Measurements from ENCODE around the gene HSPB1. TPM values are rescaled to one million over a fixed set of nuclear protein-coding genes. Genes with fewer than 3 reads are reported as not detected.
"Not testable (repeated sequence)": the region's sequence is repeated elsewhere in the genome, so short reads cannot be mapped to it uniquely, and the experiment has no call there.

The HSPB1 gene
- total RNA-seq, 1 donor from 2014 or later = 78.8 TPM

DNA sequence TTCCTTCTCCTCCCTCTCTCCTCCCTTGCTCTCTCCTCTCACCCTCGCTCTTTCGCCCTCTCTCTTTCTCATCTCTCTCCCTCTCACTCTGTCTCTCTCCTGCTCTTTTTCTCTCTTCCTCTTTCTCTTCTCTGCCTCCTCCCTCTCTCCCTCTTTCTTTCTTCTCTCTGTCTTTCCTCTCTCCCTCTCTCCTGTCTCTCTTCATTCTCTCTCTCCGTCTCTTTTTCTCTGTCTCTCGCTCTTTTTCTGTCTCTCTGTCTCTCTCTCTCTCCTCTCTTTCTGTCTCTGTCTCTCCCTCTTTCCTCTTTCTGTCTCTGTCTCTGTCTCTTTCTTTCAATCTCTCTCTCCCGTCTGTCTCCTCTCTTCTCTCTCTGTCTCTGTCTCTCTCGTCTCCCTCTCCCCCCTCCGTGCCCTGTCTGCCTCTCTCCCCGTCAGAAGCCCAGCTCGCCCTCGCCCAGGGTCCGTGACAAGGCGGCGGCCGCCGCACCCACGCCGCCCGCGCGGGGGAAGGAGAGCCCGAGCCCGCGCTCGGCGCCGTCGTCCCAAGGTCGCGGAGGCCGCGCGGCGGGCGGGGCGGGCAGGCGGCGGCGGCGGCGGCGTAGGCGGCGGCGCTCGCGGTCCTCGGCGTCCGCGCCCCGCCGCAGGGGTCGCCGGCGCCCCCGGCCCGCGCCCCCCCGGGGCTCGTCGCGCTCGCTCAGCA lies 21.3 kb upstream of the HSPB1 start:
- no peak for DNase-seq (ENCODE audit: low read depth, low spot score)

DNA sequence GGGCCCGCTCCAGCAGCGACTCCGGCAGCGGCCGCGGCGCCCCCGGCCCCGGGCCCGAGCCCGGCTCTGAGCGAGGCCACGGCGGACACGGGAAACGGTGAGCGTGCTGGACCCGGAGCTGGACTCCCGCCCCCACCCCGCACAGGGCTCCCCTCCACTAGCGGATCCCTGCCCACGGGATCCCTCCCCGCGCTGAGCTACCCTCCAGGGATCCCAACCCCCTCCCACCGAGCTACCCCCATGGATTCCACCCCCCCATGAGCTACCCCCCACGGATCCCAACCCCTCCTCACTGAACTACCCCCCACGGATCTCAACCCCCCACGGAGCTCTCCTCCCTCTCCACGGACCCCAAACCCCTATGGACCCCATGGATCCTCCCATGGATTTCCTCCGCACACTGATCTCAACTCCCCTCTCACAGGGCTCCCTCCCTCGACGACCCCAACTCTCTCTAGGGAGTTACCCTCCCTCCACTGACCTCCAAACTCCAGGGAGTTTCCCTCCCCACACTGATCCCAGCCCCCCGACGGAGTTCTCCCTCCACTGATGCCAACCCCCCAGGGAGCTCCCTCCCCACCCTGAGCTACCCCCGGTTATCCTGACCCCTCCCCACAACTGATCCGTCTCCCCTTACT lies 20.6 kb upstream of the HSPB1 start:
- no peak for DNase-seq (ENCODE audit: low read depth, low spot score)

DNA sequence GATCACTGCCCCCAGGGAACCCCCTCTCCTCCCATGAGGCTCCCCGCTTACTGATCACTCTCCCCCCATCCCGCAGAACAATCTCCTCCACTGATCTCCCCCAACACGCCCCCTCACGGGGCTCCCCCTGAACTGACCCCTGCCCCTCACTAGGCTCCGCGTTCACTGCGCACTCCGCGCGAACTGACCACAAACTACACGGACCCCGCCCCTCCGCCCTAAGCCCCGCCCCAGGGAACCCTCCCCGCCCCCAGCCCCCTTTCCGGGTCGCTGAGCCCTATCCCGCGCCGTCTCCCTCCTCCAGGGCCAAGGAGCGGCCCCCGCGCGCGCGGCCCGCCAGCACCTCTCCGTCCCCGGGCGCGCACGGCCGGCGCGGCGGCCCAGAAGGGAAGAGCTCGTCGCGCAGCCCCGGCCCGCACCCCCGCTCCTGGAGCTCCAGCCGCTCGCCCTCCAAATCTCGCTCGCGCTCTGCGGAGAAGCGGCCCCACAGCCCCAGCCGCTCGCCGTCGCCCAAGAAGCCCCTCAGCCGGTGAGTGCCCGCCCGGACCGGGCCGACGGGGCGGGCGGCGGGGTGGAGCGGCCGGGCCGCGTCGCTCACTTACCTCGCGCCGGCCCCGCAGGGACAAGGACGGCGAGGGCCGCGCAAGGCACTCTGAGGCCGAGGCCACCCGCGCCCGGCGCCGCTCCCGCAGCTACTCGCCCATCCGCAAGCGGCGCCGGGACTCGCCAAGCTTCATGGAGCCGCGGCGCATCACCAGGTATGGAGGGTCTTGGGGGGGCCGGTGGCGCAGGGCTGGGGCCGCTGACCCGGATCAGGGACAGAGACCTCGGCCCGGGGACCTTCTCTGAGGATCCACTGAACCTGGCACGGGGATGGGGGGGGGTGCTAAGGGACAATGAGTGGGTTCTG lies 19.9 kb upstream of the HSPB1 start:
- DNase-seq (ENCODE audit: low read depth, low spot score) = no peak

DNA sequence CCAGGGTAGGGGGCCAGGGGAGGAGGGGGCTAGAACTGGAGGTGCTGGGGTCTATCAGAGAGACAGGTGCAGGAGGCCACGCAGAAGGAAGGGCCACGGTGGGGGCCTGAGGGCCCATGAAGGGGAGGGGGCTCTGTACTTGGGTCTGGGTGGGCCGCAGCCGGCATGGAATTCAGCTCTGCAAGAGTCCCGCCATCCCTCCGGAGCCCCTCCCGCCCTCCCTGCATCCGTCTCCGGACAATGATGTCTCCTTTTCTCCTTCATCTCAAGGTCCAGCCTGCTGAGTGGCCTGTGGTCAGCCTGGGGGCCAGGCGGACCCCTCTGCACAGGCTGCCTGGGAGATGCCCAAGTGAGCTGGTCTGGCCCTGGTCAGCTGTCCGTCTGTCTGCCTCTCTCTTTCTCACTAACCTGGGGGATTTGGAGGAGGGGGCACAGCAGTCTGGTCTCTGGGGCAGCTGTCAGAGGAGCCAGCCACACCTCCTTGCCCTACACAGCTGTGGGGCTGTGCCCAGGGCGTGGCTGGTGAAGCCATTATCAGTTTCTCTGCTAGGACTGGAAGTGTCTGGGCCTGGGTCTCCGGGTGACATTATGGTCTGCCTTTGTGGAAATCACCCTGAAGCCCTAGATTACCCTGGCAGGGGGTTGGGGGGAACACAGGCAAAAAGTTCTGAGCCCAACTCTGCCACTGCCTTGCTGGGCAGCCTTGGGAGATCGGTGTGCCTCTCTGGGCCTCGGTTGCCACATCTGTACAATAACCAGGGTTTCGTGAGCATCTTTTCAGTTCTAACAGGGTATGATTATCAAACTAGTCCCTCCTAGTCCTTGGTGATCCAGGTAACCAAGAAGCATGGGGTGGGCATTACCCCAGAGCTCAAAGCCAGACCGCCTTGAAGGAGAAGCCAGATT lies 19.0 kb upstream of the HSPB1 start:
- DNase-seq (ENCODE audit: low read depth, low spot score) = no peak

DNA sequence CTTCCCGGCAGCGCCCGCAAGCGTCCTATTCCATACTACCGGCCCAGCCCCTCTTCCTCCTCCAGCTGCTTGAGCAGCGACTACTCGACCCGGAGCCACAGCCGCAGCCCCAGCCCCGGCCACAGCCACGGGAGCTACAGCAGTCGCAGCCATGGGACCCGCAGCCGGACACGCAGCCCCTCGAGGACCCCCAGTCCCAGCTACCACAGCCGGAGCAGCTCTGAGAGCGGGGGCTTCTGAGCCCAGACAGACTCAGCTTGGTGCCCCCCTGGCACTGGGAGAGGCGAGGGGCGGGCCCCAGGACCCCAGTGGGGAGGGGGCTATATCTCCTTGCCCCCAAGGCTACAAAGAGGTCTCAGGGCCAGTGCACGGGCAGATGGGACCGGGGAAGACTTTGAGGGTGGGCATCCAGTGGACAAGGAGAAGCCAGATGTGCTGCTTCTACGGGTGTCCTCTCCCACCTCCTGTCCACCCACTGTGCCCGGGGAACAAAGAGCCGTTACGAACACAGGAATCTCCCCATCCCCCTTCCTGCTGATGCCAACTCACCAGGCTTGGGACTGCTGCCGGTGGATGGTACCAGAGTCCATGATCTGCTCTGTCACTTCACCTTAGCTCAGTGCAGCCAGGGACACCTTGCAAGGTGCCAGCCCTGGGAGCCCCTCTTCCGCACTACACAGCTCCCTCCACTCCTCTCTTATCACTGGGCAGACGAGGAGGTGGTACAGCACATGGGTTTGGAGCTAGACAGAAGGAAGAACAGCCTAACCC lies 16.7 kb upstream of the HSPB1 start:
- no peak for DNase-seq (ENCODE audit: low read depth, low spot score)

DNA sequence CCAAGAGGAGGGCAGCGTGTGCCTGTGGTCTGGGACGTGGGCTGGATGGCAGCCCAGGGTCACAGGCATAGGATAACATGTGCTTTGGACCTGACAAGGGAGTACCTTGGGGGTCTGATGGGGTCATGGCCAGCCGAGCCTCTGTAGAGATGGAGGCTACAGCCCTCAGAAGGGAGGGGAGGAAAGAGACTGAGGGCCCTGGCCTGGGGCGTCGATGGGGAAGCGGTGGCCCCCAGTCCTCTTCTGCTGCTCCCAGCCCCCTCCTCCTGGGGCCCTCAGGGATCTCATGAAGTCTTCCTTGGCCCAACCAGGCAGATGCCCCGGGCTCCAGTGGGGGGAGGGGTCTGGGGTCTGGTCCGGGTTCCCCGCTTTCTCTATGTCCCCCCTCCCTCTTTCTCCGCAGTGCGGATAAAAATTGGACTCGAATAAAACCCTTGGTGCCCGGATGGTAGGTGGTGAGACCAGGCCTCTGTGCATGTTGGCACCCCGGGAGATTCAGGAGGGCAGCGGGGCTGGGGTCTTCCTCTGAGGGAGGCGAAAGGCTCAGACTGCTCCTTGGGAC lies 15.6 kb upstream of the HSPB1 start:
- no peak for DNase-seq (ENCODE audit: low read depth, low spot score)

DNA sequence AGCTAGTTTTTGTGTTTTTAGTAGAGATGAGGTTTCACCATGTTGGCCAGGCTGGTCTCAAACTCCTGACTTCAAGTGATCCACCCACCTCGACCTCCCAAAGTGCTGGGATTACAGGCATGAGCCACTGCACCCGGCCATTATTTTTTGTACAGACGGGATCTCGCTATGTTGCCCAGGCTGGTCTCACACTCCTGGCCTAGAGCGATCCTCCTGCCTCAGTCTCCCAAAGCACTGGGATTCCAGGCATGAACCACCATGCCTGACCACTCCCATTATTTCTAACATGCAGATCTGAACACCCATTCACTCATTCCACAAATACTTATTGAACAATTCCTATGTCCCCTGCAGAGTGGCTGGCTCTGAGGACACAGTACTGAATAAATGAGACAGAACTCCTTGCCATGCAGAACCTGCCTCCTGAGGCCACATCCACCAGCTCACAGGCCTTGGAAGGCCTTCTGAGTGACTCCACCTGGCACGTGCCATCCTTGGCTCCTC lies 11.6 kb upstream of the HSPB1 start:
- not testable (repeated sequence) for DNase-seq (ENCODE audit: low read depth, low spot score)

DNA sequence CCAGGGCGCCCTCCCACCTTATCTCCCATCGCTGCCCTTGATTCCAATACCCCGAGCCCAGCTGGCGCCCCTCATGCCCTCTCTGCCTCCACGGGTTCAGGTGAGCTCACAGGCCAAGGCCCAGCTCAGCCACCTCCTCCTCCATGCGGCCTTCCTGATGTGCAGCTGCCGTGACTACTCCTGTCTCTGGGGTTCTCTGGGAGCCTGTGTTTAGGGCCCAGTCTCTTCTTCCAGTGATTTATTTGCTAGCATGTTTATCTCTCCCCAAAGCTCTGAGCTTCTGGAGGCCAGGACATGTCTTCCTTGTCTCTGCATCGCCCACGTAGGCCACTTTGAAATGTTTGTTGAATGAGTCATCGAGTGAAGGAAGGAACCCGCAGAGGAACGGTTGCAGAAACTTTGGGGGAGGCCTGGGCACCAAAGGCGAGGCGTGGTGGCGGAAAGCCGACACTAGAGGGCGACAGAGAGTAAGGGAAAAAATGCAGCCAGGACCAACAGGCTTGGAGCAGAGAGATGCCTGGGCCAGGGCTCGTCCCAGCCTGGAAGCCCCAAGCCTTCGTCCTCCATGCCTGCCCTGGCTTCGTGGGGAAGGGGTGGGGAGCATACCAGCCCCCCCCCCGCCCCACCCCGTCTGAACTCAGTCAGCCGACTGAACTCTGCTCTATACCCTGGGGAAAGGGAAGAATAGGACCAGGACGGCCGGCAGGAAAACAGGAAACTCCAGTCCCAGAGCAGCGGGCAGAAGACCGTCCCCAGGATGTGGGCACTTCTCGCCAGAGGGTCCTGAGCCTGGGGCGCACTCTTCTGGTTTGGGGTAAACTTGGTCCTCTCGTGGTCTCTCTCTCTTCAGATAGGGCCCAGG lies 10.9 kb upstream of the HSPB1 start:
- peak; percentile 95 for DNase-seq (ENCODE audit: low read depth, low spot score)

DNA sequence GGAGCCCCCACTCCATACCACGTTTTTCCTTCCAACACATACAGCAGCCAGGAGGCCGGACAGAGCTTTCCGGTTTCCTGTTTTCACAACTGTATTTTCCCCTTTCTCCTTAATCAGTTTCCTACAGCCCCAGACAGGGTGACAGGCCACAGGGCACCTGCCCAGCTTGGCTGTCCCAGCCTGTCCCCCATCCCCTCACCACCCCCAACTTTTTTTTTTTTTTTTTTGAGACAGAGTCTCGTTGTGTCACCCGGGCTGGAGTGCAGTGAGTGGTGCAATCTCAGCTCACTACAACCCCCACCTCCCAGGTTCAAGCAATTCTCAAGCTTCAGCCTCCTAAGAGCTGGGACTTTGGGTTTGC lies 10.3 kb upstream of the HSPB1 start:
- DNase-seq (ENCODE audit: low read depth, low spot score) = peak; percentile 95

DNA sequence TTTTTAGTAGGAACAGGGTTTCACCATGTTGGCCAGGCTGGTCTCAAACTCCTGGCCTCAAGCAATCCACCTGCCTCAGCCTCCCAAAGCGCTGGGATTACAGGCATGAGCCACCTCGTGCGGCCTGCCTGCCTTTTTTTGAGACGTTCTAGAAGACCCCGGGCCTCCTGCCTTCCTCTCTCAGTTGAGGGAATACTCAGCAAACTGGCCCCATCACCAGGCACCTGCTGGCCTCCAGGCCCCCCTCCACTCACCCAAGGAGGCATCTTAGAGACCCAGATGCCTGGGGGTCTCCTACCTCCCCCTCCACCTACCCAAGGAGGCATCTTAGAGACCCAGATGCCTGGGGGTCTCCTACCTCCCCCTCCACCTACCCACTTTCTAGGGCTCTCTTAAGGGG lies 9.6 kb upstream of the HSPB1 start:
- not testable (repeated sequence) for DNase-seq (ENCODE audit: low read depth, low spot score)

DNA sequence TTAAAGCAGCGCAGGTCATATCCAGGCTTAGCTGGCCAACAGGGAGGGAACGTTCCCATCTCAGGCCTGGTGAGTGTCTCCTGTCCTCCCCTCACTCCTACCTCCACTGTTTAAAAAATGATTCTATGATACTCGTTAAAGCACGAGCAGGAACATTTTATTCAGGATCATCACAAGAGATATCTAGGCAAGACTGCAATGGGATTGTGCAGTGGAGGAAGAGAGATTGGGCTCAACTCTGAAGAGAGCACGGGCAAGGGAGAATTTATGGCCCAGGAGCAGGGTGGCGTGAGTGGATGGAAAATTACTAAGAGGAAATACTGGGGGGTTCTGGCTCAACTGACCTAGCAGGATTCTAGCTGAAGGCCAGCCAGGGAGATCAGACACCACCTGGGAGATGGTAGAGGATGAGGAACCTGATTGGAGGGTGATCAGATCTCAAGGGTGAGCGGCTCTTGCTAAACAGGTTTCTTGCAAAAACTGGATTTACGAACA lies 9.0 kb upstream of the HSPB1 start:
- DNase-seq (ENCODE audit: low read depth, low spot score) = no peak

DNA sequence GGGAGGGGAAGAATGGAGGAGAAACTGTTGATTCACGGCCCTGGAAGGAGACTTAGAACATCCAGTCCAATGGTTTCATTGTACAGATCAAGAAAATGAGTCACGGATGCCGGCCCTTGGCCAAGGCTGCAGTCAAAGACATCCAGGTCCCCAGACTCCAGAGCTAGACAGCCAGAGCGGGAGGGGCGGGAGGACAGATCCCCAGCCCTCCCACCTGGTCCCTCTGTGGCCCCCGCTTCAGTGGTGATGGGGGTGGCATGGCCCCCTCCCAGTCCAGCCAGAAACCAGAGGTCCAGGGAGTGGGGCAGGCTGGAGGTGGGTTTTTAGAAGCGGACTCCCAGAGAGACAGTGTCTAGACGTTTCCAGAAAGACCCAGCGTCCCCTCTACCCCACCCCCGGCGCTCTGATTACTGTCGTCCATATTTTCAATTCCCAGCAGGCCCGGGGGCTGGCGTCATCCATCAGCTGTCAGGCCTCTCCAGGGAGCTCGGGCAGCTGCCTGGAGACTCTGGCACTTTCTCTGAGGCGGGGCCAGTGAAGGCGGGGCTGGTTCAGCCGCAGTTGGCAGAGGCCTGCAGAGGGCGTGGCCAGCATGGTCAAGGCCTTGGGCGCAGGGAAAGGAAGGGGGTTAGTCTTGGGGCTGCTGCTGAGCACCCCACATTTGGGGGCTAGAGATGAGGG lies 8.0 kb upstream of the HSPB1 start:
- DNase-seq (ENCODE audit: low read depth, low spot score) = peak; percentile 88

DNA sequence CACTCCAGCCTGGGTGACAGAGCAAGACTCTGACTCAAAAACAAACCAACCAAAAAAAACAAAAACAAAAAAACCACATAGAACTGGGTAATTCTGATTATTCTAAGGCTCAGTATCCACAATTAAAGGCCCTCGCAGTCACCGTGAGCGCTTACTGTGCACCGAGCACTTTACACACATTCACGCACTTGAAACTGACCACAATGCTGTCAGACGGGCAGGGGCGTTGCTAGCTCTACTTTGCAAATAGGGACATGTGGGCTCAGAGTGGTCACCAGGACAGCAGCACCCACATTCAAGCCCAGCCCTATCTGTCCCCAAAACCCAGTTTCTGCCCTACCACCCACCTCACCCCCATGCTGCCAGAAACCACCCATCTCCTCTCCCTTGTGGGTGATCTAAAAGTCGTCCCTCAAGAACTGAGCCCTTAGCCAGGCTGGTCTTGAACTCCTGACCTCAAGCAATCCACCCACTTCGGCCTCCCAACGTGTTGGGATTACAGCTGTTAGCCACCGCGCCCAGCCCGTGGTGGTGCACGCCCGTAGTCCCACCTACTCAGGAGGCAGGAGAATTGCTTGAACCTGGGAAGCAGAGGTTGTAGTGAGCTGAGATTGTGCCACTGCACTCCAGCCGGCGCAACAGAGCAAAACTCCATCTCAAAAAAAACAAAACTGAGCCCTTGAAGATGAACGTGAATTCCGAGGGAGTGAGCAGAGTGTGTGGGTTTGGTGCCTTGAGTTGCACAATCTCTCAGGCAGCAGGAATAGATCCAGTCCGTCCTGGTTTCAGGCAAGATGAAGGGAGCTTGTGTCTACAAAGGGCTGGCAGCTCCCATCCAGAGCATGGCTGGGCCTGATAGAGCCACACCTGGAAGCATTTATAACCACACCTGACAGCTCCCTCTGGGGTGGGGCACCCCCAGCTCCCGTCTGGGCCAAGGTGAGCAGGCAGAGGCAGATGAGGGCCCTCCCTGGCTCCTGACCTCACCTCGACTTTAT lies 5.4 kb upstream of the HSPB1 start:
- no peak for DNase-seq (ENCODE audit: low read depth, low spot score)

DNA sequence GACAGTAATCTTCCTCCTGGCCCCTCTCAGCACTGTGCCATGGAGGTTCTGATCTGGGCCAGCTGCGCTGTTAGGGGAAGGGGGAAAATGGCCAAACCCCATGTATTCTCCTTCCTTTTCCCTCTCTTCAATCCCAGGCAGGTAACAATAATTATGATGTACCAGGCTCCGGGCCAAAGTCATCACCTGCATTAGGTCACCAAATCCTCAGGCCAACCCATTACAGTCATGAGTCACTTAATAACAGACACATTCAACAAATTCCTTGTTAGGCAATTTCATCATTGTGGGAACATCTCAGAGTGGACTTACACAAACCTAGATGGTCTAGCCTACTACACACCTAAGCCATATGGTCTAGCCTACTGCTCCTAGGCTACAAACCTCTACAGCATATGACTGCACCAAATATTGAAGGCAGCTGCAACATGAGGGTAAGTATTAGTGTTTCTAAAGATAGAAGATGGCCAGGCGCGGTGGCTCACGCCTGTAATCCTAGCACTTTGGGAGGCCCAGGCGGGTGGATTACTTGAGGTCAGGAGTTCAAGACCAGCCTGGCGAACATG lies 2.2 kb upstream of the HSPB1 start:
- DNase-seq (ENCODE audit: low read depth, low spot score) = no peak

DNA sequence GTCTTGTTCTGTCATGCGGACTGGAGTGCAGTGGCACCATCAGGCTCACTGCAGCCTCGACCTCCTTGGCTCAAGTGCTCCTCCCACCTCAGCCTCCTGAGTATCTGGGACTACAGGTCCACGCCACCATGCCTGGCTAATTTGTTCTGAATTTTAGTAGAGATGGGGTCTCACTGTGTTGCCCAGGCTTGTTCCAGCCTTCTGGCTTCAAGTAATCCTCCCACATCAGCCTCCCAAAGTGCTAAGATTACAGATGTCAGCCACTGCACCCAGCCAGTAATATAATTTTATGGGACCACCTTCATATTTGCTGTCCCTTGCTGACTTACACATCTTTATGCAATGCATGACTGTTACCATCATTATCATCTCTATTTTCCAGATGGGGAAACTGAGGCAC lies 1.5 kb upstream of the HSPB1 start:
- no peak for DNase-seq (ENCODE audit: low read depth, low spot score)
